Measurements from ENCODE around the gene CHTF18. TPM values are rescaled to one million over a fixed set of nuclear protein-coding genes. Genes with fewer than 3 reads are reported as not detected.

Gene CHTF18
- total RNA-seq, 6 donors from 2014 or later: 4.1 to 39.8 (median 17.9) TPM

GRCh38 chr16:807347-808084, 19.1 kb downstream of the CHTF18 start:
- H3K36me3 ChIP-seq: no peaks in the 10 kb centered on the region
- peaks cover 6 to 26% (median 8%) of the 10 kb centered on the region in 4 donors for H3K4me1 ChIP-seq
- DNase-seq (peak; percentile 96 to 98), ATAC-seq (ENCODE audit: low FRiP score in 2 of 2) (peak; percentile 94 to 97)
- H3K9me3 ChIP-seq: peaks cover 0 to 3% (median 0%) of the 10 kb centered on the region in 4 donors
- TF ChIP-seq POLR2A (IDR thresholded peaks at IDR 0.05): peak in 2 of 4 donors; percentile 83 to 86
- no peak for TF ChIP-seq EP300 (IDR thresholded peaks at IDR 0.05)
- TF ChIP-seq POLR2AphosphoS5 (IDR thresholded peaks at IDR 0.05): peak; percentile 87 to 92
- peak in 2 of 6 experiments; percentile 17 to 20 for TF ChIP-seq CTCF (IDR thresholded peaks at IDR 0.05)
- WGBS, 2 donors: 0 to 46% methylated on average over 32 to 60 of the region's 80 CpGs
- H3K27ac ChIP-seq: peak overlapping the region; percentile 92 to 97 (median 95)
- peak overlapping the region; percentile 81 to 92 (median 88) for H3K4me3 ChIP-seq
- no peaks in the 10 kb centered on the region for H3K27me3 ChIP-seq

- WGBS, 2 donors: 10 to 63% methylated on average over 19 of the region's 19 CpGs
- no peak for DNase-seq
- no peak for ATAC-seq (ENCODE audit: low FRiP score in 2 of 2)
- peaks cover 6 to 27% (median 8%) of the 10 kb centered on the region in 4 donors for H3K4me1 ChIP-seq
- H3K36me3 ChIP-seq: no peaks in the 10 kb centered on the region
- peak overlapping the region in 3 of 4 donors; percentile 94 to 97 (median 96) for H3K27ac ChIP-seq
- peak overlapping the region; percentile 44 to 92 (median 86) for H3K4me3 ChIP-seq
- no peak for TF ChIP-seq POLR2AphosphoS5 (IDR thresholded peaks at IDR 0.05)
- TF ChIP-seq POLR2A (IDR thresholded peaks at IDR 0.05): no peak
- peaks cover 0 to 3% (median 0%) of the 10 kb centered on the region in 4 donors for H3K9me3 ChIP-seq
- peaks cover 0 to 2% (median 0%) of the 10 kb centered on the region in 4 donors for H3K27me3 ChIP-seq
Observed at GRCh38 chr16:808085-808386, 19.6 kb downstream of the CHTF18 start.

- peak in 1 of 2 donors; percentile 89 for DNase-seq
- 16 to 19% methylated on average over 5 to 42 of the region's 67 CpGs for WGBS, 2 donors
- Histone ChIP-seq H3K36me3 (no peaks in the 10 kb centered on the region), H3K9me3 (peaks cover 0 to 3% (median 0%) of the 10 kb centered on the region in 4 donors), H3K27ac (no peak overlapping the region), H3K4me3 (peak overlapping the region in 2 of 4 donors; percentile 3 to 17), H3K4me1 (peaks cover under 1 to 22% (median 7%) of the 10 kb centered on the region in 4 donors), H3K27me3 (peaks cover 0 to 27% (median 7%) of the 10 kb centered on the region in 4 donors)
- TF ChIP-seq EP300 (IDR thresholded peaks at IDR 0.05) (no peak), POLR2A (IDR thresholded peaks at IDR 0.05) (no peak), CTCF (IDR thresholded peaks at IDR 0.05) (peak; percentile 47 to 73 (median 64)), POLR2AphosphoS5 (IDR thresholded peaks at IDR 0.05) (no peak)
- ATAC-seq (ENCODE audit: low FRiP score in 2 of 2): peak in 1 of 2 donors; percentile 76
Observed at GRCh38 chr16:813204-813915, 24.9 kb downstream of the CHTF18 start.

GRCh38 chr16:813916-814412, 25.5 kb downstream of the CHTF18 start:
- H3K4me1 ChIP-seq: peaks cover 0 to 17% (median 5%) of the 10 kb centered on the region in 4 donors
- WGBS, 2 donors: 60 to 64% methylated on average over 22 of the region's 22 CpGs
- no peak for TF ChIP-seq CTCF (IDR thresholded peaks at IDR 0.05)
- no peak for TF ChIP-seq POLR2AphosphoS5 (IDR thresholded peaks at IDR 0.05)
- no peak for TF ChIP-seq EP300 (IDR thresholded peaks at IDR 0.05)
- TF ChIP-seq POLR2A (IDR thresholded peaks at IDR 0.05): no peak
- H3K27ac ChIP-seq: no peak overlapping the region
- peaks cover 0 to 3% (median 0%) of the 10 kb centered on the region in 4 donors for H3K9me3 ChIP-seq
- no peak for DNase-seq
- no peaks in the 10 kb centered on the region for H3K36me3 ChIP-seq
- no peak overlapping the region for H3K4me3 ChIP-seq
- ATAC-seq (ENCODE audit: low FRiP score in 2 of 2): no peak
- peaks cover 0 to 27% (median 7%) of the 10 kb centered on the region in 4 donors for H3K27me3 ChIP-seq

GRCh38 chr16:814974-815373, 26.6 kb downstream of the CHTF18 start:
- TF ChIP-seq POLR2AphosphoS5 (IDR thresholded peaks at IDR 0.05) (no peak), EP300 (IDR thresholded peaks at IDR 0.05) (no peak), POLR2A (IDR thresholded peaks at IDR 0.05) (no peak), CTCF (IDR thresholded peaks at IDR 0.05) (no peak)
- Histone ChIP-seq H3K27me3 (peaks cover 0 to 27% (median 7%) of the 10 kb centered on the region in 4 donors), H3K36me3 (no peaks in the 10 kb centered on the region), H3K9me3 (peaks cover 0 to 3% (median 0%) of the 10 kb centered on the region in 4 donors), H3K27ac (no peak overlapping the region), H3K4me1 (peaks cover 0 to 17% (median 5%) of the 10 kb centered on the region in 4 donors), H3K4me3 (no peak overlapping the region)
- ATAC-seq (ENCODE audit: low FRiP score in 2 of 2) (no peak), DNase-seq (no peak)
- 72 to 77% methylated on average over 9 of the region's 9 CpGs for WGBS, 2 donors
